Panc1 (cell line): ENCODE data around the gene RDH5. TPM values are rescaled to one million over a fixed set of nuclear protein-coding genes. Genes with fewer than 3 reads are reported as not detected.
A peak's percentile ranks its signal among the peaks of the same experiment; 100 is the strongest.

ENCODE experiments used
- ATAC-seq: fragments of 200-7000 bp; cut with Tn5 transposase; 2 replicates; pipeline ENCODE4 v1.9.1; 2020; ENCODE audit warnings: mild to moderate bottlenecking, moderate library complexity
- BruUV-seq: library from RNA; stranded (reverse); fragments of 400-500 nt; replicated peaks from 2 replicates; lab custom pipeline; 2021; lab: Mats Ljungman, UMichigan
- CTCF ChIA-PET: fragments of 300-600 bp; sonication (Branson Sonifier 250); formaldehyde crosslinking; loops from one replicate; lab custom pipeline; 2022; ENCODE audit warnings: antibody characterized with exemption; lab: Charles Lee
- POLR2A ChIA-PET: fragments of 300-600 bp; sonication (Branson Sonifier 250); formaldehyde crosslinking; loops from one replicate; lab custom pipeline; 2022; ENCODE audit warnings: antibody characterized with exemption; lab: Charles Lee
- DNase-seq: peaks from one replicate; pipeline ENCODE4 v3.0.0-alpha.2; 2010; ENCODE audit warnings: low read depth, low spot score
- H3K27ac ChIP-seq: 2 replicates; pipeline ENCODE4 v1.5.1; 2011; ENCODE audit warnings: mild to moderate bottlenecking, low read length, inconsistent platforms
- H3K27me3 ChIP-seq: fragments of 200-500 bp; sonication (Bioruptor generic); 2 replicates; pipeline ENCODE4 v1.6.0; 2014; ENCODE audit warnings: low read length, inconsistent platforms; ENCODE audit not compliant: control insufficient read depth, insufficient read depth
- H3K36me3 ChIP-seq: fragments of 200-500 bp; sonication (Bioruptor generic); 2 replicates; pipeline ENCODE4 v1.5.1; 2014; ENCODE audit warnings: inconsistent platforms, mild to moderate bottlenecking, low read length, moderate library complexity; ENCODE audit not compliant: control insufficient read depth, insufficient read depth
- H3K4me1 ChIP-seq: 2 replicates; pipeline ENCODE4 v1.5.1; 2011; ENCODE audit warnings: inconsistent platforms, mild to moderate bottlenecking, low read length, moderate library complexity; ENCODE audit not compliant: control insufficient read depth, insufficient read depth
- H3K4me3 ChIP-seq, 2 experiments: 2 replicates each; pipeline ENCODE4 v1.5.1; 2011 to 2012; ENCODE audit warnings: low read depth in 2 of 2, low read length in 2 of 2, mild to moderate bottlenecking in 2 of 2, inconsistent platforms in 1 of 2, moderate library complexity in 1 of 2
- H3K9me3 ChIP-seq: fragments of 200-500 bp; sonication (Bioruptor generic); 2 replicates; pipeline ENCODE4 v1.5.1; 2014; ENCODE audit warnings: low read depth, mild to moderate bottlenecking, inconsistent platforms, low read length, moderate library complexity; ENCODE audit not compliant: control insufficient read depth, insufficient read depth
- POLR2AphosphoS5 ChIP-seq: IDR thresholded peaks from 2 replicates; pipeline ENCODE4 v1.6.1; 2012; ENCODE audit warnings: mild to moderate bottlenecking, low read depth, low read length, moderate library complexity
- REST ChIP-seq, 2 experiments: IDR thresholded peaks; 2 replicates each; pipeline ENCODE4 v1.6.1; 2011 to 2012; ENCODE audit warnings: low read depth in 2 of 2, control low read depth in 1 of 2, low read length in 1 of 2, mild to moderate bottlenecking in 1 of 2, moderate library complexity in 1 of 2; ENCODE audit not compliant: insufficient read depth in 1 of 2
- SIN3A ChIP-seq: IDR thresholded peaks from 2 replicates; pipeline ENCODE4 v1.6.1; 2012; ENCODE audit warnings: low read depth, mild to moderate bottlenecking, low read length, moderate library complexity, borderline replicate concordance; ENCODE audit not compliant: insufficient read depth
- TCF7L2 ChIP-seq: IDR thresholded peaks from 2 replicates; pipeline ENCODE4 v1.6.1; 2011; ENCODE audit warnings: mild to moderate bottlenecking, low read depth, low read length, inconsistent platforms
- in situ Hi-C: cut with HindIII; loops from 2 replicates; pipeline ENCODE4 v1.10.0; 2016; ENCODE audit warnings: low sequenced_read_pairs, low pct_unique_long_range_greater_than_20kb
- intact Hi-C: fragments of 100-400 bp; cut with micrococcal nuclease; formaldehyde crosslinking; loops from one replicate; pipeline ENCODE4 v1.10.0; 2022; ENCODE audit not compliant: unreplicated experiment
- total RNA-seq: library from RNA; stranded (reverse); gene quantifications from one replicate; pipeline ENCODE4 v1.2.1, GENCODE V29; 2021; ENCODE audit not compliant: unreplicated experiment
- TF ChIP-seq, protein P1 (sequence below): fragments of 450-650 bp; IDR thresholded peaks from 2 replicates; pipeline ENCODE4 v1.5.1; 2017; ENCODE audit warnings: mild to moderate bottlenecking

Gene RDH5
- total RNA-seq, 1 experiment from 2014 or later = 2.8 TPM

GRCh38 chr12:55739025-55739378, 18.8 kb downstream of the RDH5 start:
- ChIA-PET POLR2A (interaction anchor here (0.8 to 1.3 kb wide), 2 partner anchors 10 to 79 kb away, joined by 4 to 5 read pairs; partner anchors contain the start of genes CD63, ORMDL2 and SARNP), CTCF (interaction anchor here (0.6 to 2.7 kb wide), 13 partner anchors 9 to 1435 kb away, joined by 3 to 17 read pairs (median 6); partner anchors contain the start of genes ORMDL2, SARNP and SUOX)
- Histone ChIP-seq H3K4me1 (peaks cover 12% of the 10 kb centered on the region), H3K27ac (no peak overlapping the region), H3K4me3 (peak overlapping the region; percentile 44 to 73), H3K9me3 (no peaks in the 10 kb centered on the region), H3K36me3 (no peaks in the 10 kb centered on the region), H3K27me3 (no peaks in the 10 kb centered on the region)
- intact Hi-C loops (loop anchor here (2.0 to 5.0 kb wide), 2 partner anchors 58 to 78 kb away; partner anchors contain the start of genes ORMDL2 and SARNP), in situ Hi-C loops (no loop called here)
- ATAC-seq (no peak), DNase-seq (no peak)
- BruUV-seq = no TSS peak
- no peak for TF ChIP-seq POLR2AphosphoS5
- TF ChIP-seq, protein P1, sequence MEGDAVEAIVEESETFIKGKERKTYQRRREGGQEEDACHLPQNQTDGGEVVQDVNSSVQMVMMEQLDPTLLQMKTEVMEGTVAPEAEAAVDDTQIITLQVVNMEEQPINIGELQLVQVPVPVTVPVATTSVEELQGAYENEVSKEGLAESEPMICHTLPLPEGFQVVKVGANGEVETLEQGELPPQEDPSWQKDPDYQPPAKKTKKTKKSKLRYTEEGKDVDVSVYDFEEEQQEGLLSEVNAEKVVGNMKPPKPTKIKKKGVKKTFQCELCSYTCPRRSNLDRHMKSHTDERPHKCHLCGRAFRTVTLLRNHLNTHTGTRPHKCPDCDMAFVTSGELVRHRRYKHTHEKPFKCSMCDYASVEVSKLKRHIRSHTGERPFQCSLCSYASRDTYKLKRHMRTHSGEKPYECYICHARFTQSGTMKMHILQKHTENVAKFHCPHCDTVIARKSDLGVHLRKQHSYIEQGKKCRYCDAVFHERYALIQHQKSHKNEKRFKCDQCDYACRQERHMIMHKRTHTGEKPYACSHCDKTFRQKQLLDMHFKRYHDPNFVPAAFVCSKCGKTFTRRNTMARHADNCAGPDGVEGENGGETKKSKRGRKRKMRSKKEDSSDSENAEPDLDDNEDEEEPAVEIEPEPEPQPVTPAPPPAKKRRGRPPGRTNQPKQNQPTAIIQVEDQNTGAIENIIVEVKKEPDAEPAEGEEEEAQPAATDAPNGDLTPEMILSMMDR = peak; percentile 47

- no peak overlapping the region for H3K27ac ChIP-seq
- in situ Hi-C loops (no loop called here), intact Hi-C loops (loop anchor here (10.0 kb wide), 1 partner anchor 203 kb away; no protein-coding TSS in a partner anchor)
These were observed 21.9 kb downstream of the RDH5 start for GRCh38 chr12:55741931-55742680.

More at GRCh38 chr12:55741931-55742680, 21.9 kb downstream of the RDH5 start:
- CTCF ChIA-PET = no interaction called here
- H3K9me3 ChIP-seq = no peaks in the 10 kb centered on the region
- BruUV-seq = no TSS peak
- ATAC-seq (no peak), DNase-seq (no peak)
- H3K4me3 ChIP-seq = peak overlapping the region; percentile 28 to 42; a peak in 3 of 4 replicates
- no peaks in the 10 kb centered on the region for H3K36me3 ChIP-seq
- POLR2A ChIA-PET = interaction anchor here (0.6 kb wide), 1 partner anchor 62 kb away, joined by 3 read pairs; no protein-coding TSS in a partner anchor
- H3K27me3 ChIP-seq = no peaks in the 10 kb centered on the region
- peaks cover 31% of the 10 kb centered on the region for H3K4me1 ChIP-seq
- TF ChIP-seq, protein P1 = no peak
- TF ChIP-seq REST (IDR thresholded peaks at IDR 0.05; ENCODE audit: insufficient read depth in 1 of 2, low read depth in 2 of 2, low read length in 1 of 2) (no peak), SIN3A (no peak), TCF7L2 (no peak), POLR2AphosphoS5 (no peak)
